Esophagus squamous epithelium (tissue), 5 donors: Measurements from ENCODE around the gene POLR3K. TPM values are rescaled to one million over a fixed set of nuclear protein-coding genes. Genes with fewer than 3 reads are reported as not detected.

Experiments
- DNase-seq: peaks from one replicate; lab custom pipeline; 2025; lab: John Stamatoyannopoulos, UW
- H3K27ac ChIP-seq, 4 donors: fragments of 200-600 bp; sonication (generic); one replicate each; pipeline ENCODE4 v1.5.1; 2016 to 2019; ENCODE audit warnings: mild to moderate bottlenecking in 1 of 4
- H3K27me3 ChIP-seq, 4 donors: fragments of 200-600 bp; sonication (generic); 1 replicate in 3 of 4; 2 replicates in 1 of 4; pipeline versions ENCODE4 v1.5.1 to v1.6.0; 2017 to 2021; ENCODE audit warnings: antibody characterized with exemption in 1 of 4
- H3K36me3 ChIP-seq, 3 donors: fragments of 200-600 bp; sonication (generic); one replicate each; pipeline ENCODE4 v1.5.1; 2016 to 2019
- H3K4me1 ChIP-seq, 3 donors: fragments of 200-600 bp; sonication (generic); one replicate each; pipeline ENCODE4 v1.5.1; 2017 to 2019
- H3K4me3 ChIP-seq, 4 donors: fragments of 200-600 bp; sonication (generic); 1 replicate in 3 of 4; 2 replicates in 1 of 4; pipeline ENCODE4 v1.5.1; 2016 to 2019; ENCODE audit warnings: mild to moderate bottlenecking in 2 of 4, moderate library complexity in 1 of 4
- H3K9me3 ChIP-seq, 3 donors: fragments of 200-600 bp; sonication (generic); one replicate each; pipeline ENCODE4 v1.5.1; 2016 to 2019
- POLR2A ChIP-seq, 4 donors: fragments of 450-650 bp; IDR thresholded peaks; one replicate each; pipeline ENCODE4 v1.6.1; 2017; ENCODE audit warnings: antibody characterized with exemption in 4 of 4, mild to moderate bottlenecking in 4 of 4, moderate library complexity in 3 of 4
- WGBS, 2 donors: methylation state at CpG; one replicate each; pipeline ENCODE4 v1.1.5; 2018; 5-methylcytosine and 5-hydroxymethylcytosine counted together
- intact Hi-C: fragments of 100-400 bp; cut with DNase I; formaldehyde crosslinking; loops from one replicate; pipeline ENCODE4 v1.15.0; 2022
- total RNA-seq, 4 donors: library from RNA; depleted of rRNA; stranded (reverse); fragments of >200 nt; gene quantifications; one replicate each; pipeline ENCODE4 v1.1.0, GENCODE V29; 2016
- TF ChIP-seq, protein P1 (sequence below), 6 experiments: fragments of 450-650 bp in 4 of 6; fragments of 200-600 bp in 2 of 6; sonication (generic) in 2 of 6; IDR thresholded peaks; one replicate each; pipeline ENCODE4 v1.5.1; 2016 to 2019; ENCODE audit warnings: antibody characterized with exemption in 6 of 6, mild to moderate bottlenecking in 4 of 6, moderate library complexity in 4 of 6
- donor health status: DM: yes; HTN: yes; CAD: no.

POLR3K gene
- total RNA-seq, 4 donors from 2014 or later: 3.1 to 8.6 (median 4.8) TPM

DNA sequence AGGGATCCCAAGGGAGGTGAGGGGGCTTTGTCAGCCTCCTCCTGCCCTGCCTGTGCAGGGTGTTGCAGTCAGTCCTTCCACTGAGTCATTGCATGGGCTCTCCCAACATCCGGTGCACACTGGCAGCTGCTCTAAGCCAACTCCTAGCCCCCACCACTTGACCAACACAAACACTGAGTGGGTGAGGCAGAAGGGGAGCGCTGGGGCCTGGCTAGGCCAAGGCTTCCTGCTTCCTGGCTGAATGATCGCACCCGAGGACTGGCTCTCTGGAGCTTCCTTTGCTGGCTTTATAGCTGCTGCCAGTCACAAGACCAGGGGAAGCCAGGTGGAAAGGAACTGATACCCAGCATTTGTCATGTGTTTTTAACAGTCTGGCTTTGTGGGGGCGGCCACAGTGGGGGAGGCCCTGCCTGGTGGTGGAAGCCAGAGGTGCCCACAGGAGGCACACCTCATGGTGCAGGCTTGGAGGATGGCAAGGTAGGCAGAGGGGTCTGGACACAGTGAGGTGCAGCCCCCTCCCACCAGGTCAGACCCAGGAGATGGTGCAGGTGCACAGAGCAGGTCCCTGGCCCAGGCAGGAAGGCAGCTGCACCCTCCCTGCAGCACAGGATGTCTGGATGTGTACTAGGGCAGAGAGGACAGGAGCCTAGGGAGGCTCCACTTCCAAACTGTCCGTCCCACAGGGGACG lies 31.5 kb upstream of the POLR3K start:
- peak overlapping the region; percentile 47 to 77 (median 64) for H3K27ac ChIP-seq
- WGBS, 2 donors: no CpG with 5 or more reads among the region's 7 CpGs
- intact Hi-C loops: no loop called here
- DNase-seq: no peak
- no peaks in the 10 kb centered on the region for H3K9me3 ChIP-seq
- H3K4me3 ChIP-seq: no peak overlapping the region
- TF ChIP-seq, protein P1, sequence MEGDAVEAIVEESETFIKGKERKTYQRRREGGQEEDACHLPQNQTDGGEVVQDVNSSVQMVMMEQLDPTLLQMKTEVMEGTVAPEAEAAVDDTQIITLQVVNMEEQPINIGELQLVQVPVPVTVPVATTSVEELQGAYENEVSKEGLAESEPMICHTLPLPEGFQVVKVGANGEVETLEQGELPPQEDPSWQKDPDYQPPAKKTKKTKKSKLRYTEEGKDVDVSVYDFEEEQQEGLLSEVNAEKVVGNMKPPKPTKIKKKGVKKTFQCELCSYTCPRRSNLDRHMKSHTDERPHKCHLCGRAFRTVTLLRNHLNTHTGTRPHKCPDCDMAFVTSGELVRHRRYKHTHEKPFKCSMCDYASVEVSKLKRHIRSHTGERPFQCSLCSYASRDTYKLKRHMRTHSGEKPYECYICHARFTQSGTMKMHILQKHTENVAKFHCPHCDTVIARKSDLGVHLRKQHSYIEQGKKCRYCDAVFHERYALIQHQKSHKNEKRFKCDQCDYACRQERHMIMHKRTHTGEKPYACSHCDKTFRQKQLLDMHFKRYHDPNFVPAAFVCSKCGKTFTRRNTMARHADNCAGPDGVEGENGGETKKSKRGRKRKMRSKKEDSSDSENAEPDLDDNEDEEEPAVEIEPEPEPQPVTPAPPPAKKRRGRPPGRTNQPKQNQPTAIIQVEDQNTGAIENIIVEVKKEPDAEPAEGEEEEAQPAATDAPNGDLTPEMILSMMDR (IDR thresholded peaks at IDR 0.05): no peak
- no peak for TF ChIP-seq POLR2A (IDR thresholded peaks at IDR 0.05)
- no peaks in the 10 kb centered on the region for H3K27me3 ChIP-seq
- H3K36me3 ChIP-seq: peaks cover 17 to 92% (median 24%) of the 10 kb centered on the region in 3 donors
- H3K4me1 ChIP-seq: peaks cover 15 to 40% (median 23%) of the 10 kb centered on the region in 3 donors

DNA sequence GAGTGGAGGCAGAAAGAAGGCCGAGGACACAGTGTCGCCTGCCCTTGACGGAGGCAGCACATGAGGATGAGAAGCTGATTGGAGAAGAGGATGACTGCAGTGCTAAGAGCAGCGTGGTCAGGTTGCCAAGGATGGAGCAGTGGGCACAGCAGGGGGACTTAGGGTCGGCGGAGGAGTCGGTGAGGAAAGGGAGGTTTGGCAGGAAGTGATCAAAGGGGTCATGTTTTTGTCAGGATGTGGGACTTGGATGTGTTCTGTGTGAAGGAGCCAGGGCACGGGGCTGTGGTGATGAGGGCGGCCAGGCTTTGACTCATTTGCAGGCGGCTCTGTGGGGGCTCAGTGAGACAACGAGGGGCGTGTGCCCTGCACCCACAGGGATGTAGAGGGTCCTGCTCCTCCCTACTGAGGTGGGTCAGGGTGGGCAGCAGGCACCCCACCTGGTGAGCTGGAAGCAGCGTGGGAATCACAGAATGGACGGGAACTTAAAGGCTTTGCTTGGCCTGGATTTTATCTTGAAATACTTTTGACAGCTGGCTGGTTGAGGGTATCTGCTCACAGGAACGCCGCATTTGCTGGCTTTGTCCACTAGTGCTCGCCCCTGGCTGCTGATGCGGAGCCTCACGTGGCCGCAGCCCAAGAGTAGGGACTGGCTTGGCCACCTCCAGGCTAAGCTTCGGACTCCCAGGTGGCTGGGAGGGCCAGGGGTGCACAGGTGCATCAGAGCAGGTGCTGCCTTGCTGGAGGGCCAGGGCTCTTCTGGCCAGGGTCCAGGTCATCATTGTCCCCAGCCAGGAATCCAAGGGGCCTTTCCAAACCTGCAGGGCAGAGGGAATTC lies 30.6 kb upstream of the POLR3K start:
- Histone ChIP-seq H3K9me3 (no peaks in the 10 kb centered on the region), H3K4me1 (peaks cover 21 to 49% (median 26%) of the 10 kb centered on the region in 3 donors), H3K4me3 (no peak overlapping the region), H3K36me3 (peaks cover 9 to 91% (median 17%) of the 10 kb centered on the region in 3 donors), H3K27me3 (no peaks in the 10 kb centered on the region), H3K27ac (peak overlapping the region in 3 of 4 donors; percentile 60 to 77 (median 69))
- intact Hi-C loops: no loop called here
- TF ChIP-seq, protein P1 (IDR thresholded peaks at IDR 0.05): no peak
- no peak for TF ChIP-seq POLR2A (IDR thresholded peaks at IDR 0.05)
- WGBS, 2 donors: 66 to 69% methylated on average over 14 of the region's 21 CpGs
- DNase-seq: no peak

DNA sequence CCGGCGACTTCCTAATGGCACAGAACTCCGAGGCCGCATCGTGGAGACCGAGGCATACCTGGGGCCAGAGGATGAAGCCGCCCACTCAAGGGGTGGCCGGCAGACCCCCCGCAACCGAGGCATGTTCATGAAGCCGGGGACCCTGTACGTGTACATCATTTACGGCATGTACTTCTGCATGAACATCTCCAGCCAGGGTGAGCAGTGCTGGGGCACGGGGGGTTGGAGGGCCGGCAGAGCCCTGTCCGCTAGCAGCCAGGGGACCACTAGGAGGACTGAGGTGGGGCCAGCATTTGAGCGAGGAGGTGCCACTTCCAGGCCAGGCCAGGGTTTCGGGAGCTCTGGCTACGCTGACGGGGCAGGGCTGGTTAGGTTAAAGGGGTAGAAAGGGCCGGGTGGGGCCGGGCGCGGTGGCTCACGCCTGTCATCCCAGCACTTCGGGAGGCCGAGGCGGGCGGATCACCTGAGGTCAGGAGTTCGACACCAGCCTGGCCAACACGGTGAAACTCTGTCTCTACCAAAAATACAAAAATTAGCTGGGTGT lies 29.7 kb upstream of the POLR3K start:
- H3K9me3 ChIP-seq: no peaks in the 10 kb centered on the region
- no peak overlapping the region for H3K4me3 ChIP-seq
- 88 to 89% methylated on average over 11 to 14 of the region's 31 CpGs for WGBS, 2 donors
- H3K27me3 ChIP-seq: no peaks in the 10 kb centered on the region
- peak overlapping the region in 1 of 4 donors; percentile 1 for H3K27ac ChIP-seq
- peaks cover 6 to 82% (median 11%) of the 10 kb centered on the region in 3 donors for H3K36me3 ChIP-seq
- no peak for TF ChIP-seq POLR2A (IDR thresholded peaks at IDR 0.05)
- TF ChIP-seq, protein P1 (IDR thresholded peaks at IDR 0.05): no peak
- H3K4me1 ChIP-seq: peaks cover 25 to 55% (median 30%) of the 10 kb centered on the region in 3 donors
- intact Hi-C loops: no loop called here
- no peak for DNase-seq

DNA sequence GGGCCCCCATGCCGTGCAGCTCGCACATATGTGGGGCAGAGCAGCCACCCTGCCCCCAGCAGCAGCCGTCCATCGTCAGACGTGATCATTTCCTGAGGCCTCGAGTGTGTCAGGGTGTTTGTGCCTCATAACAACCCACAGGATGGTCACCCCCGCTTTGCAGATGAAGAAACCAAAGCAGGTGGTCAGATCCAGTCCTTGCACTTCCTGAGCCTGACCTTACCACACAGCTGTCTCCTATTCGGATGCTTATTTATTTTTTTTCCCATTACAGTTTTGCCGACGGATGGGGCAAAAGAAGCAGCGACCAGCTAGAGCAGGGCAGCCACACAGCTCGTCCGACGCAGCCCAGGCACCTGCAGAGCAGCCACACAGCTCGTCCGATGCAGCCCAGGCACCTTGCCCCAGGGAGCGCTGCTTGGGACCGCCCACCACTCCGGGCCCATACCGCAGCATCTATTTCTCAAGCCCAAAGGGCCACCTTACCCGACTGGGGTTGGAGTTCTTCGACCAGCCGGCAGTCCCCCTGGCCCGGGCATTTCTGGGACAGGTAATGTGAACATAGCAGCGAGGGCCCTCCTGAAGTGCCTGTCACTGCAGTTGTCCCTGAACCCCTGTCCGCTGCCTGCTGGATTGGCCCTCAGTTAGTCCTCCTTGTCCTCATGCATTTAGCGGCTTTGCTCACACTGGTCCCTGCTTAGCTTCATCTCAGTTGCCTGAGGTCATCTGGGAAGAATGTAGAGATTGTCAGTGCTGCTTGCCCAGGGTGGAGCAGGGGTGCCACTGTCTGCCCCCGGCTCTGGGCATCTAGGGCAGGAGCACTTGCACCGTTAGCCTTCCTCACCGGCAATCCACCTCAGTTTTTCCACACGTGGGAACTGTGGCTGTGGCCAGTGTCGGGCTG lies 26.0 kb upstream of the POLR3K start:
- no peak for DNase-seq
- intact Hi-C loops: no loop called here
- H3K36me3 ChIP-seq: peaks cover 0 to 45% (median 0%) of the 10 kb centered on the region in 3 donors
- WGBS, 2 donors: 43 to 90% methylated on average over 10 to 14 of the region's 32 CpGs
- peak overlapping the region in 3 of 4 donors; percentile 96 to 98 (median 96) for H3K27ac ChIP-seq
- no peaks in the 10 kb centered on the region for H3K9me3 ChIP-seq
- TF ChIP-seq, protein P1 (IDR thresholded peaks at IDR 0.05): no peak
- TF ChIP-seq POLR2A (IDR thresholded peaks at IDR 0.05): no peak
- H3K4me1 ChIP-seq: peaks cover 36 to 69% (median 36%) of the 10 kb centered on the region in 3 donors
- no peaks in the 10 kb centered on the region for H3K27me3 ChIP-seq
- H3K4me3 ChIP-seq: peak overlapping the region in 3 of 4 donors; percentile 74 to 96 (median 89)
